GM12873 (cell line): Measurements from ENCODE around the gene AP4M1.

Source experiments
- CTCF ChIP-seq: IDR thresholded peaks from 2 replicates; pipeline ENCODE4 v1.5.1; 2012; ENCODE audit warnings: low read depth, mild to moderate bottlenecking, moderate library complexity, low read length, control low read depth; ENCODE audit not compliant: insufficient read depth; ENCODE audit errors: missing control alignments

The AP4M1 gene

DNA sequence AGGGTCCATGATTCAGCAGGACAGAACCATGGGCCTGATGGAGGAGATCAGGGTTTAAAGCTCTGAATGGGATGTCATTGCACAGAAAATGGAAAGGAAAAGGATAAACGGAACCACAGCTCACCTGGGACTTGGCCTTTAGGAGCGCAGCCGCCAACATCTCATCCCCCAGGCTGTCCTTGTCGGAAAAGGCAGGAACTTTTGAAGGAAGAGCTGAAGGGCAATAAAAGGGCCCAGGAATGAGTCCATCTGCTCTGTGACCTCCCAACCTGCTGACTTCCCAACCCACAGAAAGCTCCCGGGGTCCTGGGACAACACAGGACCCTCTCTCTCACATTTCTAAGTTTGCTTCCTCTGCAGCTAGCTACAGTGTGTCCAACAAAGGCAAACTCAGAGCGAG, 26.0 kb upstream of the AP4M1 start:
- TF ChIP-seq CTCF = no peak

DNA sequence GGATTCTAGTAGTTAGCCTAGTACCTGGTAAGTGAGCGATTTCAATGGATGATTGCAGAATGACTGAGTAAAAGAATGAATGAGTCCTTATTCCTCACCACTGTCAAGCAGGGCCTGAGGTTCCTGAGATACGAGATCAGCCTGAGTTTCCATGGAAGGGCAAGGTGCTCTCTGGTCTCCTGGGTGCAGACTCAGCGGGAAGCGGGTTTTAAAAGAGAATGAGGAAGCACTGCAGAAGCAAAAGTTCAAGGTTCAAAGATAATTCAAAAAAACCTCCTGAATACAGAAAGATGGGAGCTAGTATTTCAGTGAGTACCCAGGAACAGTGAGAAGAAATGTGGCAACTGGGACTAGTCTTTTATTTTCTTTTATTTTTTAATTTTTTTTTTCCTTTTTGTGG, 24.2 kb upstream of the AP4M1 start:
- TF ChIP-seq CTCF = no peak

DNA sequence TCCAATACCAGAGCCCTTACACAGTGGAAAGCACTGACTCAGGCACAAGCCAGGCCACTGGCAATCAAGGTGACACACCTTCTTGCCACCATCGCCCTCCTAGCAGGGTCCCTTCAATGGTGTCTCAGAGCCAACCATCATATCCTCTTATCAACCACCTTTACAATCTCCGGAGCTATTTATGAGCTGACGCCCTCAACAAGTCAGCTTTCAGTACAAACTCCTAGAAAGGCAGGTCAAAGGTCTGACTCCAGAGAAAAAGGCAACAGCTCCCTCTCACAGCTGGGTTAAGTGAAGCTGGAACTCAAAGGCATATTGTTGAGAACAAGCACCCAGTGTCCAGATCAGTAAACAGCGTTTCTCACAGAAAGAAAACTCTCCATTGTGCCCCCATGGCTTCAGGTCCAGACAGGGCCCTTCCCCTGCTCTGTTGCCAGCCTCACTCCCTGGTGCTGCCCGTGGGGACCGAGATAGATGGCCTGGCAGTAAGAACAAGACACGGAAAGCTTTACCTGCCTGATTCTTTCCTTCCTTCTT, 22.4 kb upstream of the AP4M1 start:
- no peak for TF ChIP-seq CTCF

DNA sequence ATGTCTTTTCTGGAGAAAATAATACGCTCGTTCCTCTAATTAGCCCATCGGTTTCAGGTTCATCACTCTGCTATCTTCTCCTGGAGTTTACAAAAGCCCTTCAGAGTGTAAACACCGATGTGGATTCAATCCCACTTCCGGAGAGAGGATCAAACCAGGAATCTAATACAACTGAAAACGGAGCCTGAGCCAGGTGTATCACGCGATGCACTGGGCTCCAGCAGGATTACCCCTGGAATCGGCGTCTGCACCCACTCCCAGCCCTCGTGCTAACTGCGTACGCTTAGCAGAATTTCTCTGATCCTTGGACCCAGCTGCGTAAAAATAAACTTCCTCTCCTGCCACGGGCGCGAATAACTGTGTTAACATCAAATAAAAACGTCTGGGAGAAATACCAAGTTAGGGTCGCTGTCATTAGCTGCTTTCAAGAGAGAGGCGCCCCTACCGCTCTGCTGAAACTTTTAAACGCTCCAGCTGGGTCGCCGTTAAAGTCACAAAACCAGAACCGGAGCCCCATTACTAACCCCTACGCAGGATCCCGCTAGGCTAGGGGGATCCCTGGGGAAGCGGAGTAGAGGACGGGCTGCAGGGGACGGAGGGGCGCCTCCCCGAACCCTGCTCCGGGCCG, 20.4 kb upstream of the AP4M1 start:
- TF ChIP-seq CTCF = no peak

- TF ChIP-seq CTCF = peak; percentile 82
Measured at GRCh38 chr7:100081535-100082102, 19.8 kb upstream of the AP4M1 start, which contains the start of gene ZNF3. Gene ZNF3 (minus strand): TSS chr7:100081723. CDS start chr7:100077357, 4,366 bp downstream.

DNA sequence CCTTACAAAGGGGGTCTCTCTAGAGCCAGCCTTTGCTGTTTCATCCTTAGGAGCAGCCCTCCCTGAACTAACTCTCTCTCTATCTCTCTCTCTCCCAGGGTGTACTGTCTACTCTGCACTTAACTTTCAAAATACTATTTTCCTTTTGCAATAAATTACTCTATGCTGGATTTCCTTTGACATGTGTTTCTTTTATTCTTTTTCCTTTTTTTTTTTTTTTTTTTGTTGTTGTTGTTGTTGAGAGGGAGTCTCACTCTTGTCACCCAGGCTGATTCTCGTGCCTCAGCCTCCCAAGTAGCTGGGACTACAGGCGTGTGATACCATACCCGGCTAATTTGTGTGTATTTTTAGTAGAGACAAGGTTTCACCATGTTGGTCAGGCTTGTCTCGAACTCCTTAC, 18.5 kb upstream of the AP4M1 start:
- no peak for TF ChIP-seq CTCF

GRCh38 chr7:100085515-100085914, 15.9 kb upstream of the AP4M1 start:
- TF ChIP-seq CTCF = no peak
